GM21447 (cell line): ENCODE results near the gene CSRNP3.

Experiments used
- ATAC-seq: cut with Tn5 transposase; IDR thresholded peaks from one replicate; pipeline ENCODE4 v1.9.1; 2021; ENCODE audit not compliant: unreplicated experiment

Gene CSRNP3, protein sequence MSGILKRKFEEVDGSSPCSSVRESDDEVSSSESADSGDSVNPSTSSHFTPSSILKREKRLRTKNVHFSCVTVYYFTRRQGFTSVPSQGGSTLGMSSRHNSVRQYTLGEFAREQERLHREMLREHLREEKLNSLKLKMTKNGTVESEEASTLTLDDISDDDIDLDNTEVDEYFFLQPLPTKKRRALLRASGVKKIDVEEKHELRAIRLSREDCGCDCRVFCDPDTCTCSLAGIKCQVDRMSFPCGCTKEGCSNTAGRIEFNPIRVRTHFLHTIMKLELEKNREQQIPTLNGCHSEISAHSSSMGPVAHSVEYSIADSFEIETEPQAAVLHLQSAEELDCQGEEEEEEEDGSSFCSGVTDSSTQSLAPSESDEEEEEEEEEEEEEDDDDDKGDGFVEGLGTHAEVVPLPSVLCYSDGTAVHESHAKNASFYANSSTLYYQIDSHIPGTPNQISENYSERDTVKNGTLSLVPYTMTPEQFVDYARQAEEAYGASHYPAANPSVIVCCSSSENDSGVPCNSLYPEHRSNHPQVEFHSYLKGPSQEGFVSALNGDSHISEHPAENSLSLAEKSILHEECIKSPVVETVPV

DNA sequence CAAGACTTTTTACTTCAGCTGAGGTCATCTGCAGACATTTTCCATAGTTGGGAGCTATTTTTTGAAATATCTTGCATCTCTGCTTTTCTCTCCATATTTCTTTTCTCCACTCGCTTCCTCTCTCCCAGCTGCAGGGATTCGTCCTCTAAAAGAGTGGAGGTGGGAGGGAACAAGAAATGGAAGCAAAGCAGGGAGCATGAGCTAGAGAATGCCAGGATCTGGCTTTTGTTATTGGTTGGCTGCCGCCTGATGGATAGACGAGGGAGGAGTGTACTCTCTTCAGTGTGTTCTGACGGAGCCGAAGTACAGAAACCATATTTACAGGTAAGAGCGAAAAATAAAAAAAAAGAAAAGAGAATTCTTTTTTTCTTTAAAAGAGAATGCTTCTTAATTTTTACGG, at the start of gene CSRNP3:
Gene CSRNP3, plus strand, starts transcription at position 282 of the 400 bp plus-strand sequence. CDS start 125,368 bp downstream, outside the sequence.
- ATAC-seq = no peak

DNA sequence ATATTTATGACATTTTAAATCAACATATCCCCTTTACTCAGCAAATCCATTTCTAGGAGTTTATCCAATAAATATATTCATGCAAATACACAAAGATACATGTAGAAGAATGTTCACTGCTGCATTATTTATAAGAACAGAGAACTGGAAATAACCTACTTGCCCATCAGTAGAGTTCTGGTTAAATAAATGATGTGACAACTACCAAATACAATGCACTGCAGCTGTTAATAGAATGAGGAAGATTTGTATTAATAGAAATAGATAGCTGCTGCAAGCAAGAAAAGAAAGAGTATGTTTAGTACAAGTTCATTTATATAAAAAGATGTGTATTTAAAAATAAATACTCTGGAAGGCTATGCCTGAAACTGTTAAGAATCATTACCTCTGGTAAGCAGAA, 49.3 kb upstream of the CSRNP3 start:
- no peak for ATAC-seq

DNA sequence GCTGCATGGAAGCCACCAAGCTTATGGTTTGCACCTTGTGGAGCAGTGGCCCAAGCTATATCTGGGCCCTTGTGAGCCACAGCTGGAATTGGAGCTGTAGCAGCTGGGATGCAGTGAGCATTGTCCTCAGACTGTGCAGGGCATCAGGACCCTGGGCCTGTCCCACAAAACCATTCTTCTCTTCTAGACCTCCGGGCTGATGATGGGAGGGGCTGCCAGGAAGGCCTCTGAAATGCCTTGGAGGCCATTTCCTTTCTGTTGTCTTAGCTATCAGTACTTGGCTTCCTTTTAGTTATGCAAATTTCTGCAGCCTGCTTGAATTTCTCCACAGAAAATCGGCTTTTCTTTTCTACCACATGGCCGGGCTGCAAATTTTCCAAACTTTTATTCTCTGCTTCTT, 46.4 kb upstream of the CSRNP3 start:
- ATAC-seq = no peak

DNA sequence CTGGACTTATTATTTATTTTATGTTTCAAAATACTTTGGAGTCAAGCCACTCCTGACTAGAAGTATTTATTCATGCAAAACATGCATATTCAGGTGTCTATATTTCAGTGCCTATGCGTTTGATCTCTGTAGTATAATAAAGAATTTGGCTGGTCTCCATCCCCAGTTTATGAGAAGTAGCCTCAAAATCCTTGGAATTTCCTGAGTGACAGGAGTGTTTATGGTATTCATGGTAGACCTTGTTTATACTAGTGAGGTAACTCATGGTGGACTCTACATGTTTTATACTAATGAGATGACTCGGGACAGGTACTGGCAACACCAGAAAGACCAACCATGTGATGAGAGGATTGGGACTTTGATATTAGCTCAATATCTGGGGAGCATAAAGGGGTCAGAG, 43.9 kb upstream of the CSRNP3 start:
- ATAC-seq = no peak

DNA sequence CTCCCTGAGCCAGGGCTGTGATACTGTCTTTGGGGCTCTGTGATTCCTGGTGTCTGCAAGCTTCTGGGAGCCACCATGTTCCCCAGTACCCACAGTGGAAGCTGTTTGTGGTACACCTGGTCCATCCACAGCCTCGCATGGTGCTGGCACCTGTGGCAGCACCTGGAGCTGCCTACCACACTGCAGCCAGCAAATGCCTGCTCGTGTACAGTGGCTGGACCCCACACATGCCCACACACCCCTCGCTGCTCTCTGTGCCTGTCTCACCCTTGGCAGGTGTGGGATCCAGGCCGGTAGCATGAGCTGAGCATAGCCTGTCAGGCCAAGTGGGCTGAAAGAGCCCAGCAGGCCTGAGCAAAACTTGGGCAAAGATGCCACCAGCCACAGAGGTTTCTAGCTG, 41.8 kb upstream of the CSRNP3 start:
- ATAC-seq = no peak

DNA sequence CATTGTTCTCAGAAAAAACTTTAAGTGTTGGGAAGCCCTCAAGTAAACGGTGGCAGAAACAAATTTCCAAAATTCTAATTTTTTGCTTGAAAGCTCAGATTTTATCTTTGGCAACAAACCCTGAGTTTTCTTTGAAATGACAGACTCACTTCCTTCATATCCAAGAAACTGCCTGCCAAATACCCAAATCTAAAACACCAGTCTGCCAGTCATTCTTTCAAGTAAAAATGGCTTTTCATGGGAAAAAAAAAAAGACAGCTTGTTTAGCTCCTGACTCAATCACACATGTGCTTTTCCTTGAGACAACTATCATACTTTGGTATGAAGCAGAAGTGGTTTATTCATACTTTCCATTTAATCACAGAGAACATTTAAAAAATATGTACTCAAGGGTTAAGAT, 40.6 kb upstream of the CSRNP3 start:
- no peak for ATAC-seq

DNA sequence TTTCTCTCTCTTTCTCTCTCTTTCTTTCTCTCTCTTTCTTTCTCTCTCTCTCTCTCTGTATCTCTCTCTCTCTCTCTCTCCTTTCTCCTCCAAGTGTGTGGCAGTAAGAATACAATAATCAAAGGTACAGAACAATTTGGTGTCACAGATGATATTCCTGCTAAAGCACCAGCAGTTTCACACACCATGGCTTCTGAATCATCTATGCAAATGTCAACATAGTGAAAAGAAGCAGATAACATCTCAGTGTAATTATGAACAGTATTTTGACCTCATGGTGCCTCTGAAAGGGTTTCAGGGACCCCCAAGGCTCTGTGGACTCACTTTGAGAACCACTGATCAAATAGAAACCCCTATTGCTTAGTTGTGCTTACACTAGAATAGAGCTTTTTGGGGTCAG, 38.5 kb upstream of the CSRNP3 start:
- ATAC-seq = no peak

DNA sequence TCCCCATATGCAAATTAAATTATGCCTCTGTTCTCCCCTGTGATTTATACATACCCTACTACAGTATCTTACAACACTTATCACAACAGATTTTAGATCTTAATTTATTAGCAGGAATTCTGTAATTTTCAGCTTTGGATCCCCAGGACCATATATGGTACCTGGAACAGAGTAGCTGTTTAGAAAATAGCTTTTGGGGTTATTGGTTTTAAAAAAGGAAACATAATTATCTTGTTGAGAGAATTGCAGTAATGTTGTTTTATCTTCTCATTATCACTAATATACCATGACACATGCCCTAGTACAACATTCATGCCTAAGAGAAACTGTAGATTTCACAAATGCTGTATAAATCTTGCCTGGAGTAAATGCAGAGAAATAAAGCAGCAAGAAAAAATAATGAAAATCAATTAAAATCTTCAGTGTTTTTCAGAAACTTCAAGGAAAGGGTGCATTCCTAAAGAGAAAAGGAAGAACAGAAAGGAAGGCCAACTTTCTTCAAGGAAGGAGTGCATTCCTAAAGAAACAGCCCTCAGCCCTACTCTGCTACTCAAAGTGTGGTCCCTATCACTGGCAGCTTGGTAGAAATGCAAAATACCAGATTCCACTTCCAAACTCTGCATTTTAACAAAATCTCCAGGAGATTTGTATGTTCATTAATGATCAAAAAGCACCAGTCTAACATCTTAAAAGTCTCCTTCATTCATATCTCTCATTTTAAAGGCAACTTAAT, 37.1 kb upstream of the CSRNP3 start:
- no peak for ATAC-seq

DNA sequence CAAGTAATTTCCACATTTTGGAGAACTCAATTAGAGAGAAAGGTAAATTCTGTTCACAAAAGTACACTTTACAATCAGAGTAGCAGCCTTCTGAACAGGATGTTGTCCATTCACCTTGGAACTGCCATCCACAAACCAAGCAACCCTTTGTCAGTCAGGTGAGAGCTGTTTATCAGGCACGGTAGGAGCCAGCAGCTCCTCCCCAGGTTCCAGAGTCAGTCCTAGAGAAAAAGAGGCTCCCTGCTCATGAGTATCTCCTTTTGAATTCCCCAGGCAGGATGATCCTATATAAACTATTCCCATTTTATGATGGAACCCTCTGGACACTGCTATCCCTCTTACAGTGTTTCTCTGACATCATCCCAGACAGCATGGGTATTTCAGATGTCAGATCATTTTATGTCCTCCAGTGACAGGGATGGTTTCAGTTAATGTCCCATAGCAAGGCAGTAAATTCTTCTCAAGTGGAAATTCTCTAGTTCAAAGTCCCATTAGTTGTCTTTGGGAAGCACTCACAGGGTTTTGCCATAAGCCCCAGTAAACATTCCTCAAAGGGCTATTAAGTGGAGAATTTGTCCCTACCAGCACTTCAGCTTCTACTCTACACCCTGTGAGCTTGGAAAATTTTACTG, 34.5 kb upstream of the CSRNP3 start:
- ATAC-seq = no peak

DNA sequence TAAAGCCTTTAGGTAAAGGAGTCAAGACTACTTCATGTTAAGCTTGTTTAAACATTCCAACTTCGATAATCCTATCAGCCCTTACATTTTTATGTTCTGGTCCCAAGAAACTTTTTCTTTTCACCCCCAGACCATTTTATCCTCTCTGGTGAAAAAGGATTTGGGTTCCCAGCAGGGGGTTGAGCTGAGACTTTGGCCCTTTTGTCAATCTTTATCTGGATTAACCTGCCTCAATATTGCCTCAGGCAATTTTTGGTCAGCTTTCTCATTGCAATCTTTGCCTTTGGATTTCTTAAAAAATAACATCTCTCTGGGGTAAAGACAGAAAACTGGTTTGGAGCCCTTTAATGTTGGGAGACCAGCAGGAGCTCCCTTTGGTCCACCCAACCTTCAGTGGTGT, 33.9 kb upstream of the CSRNP3 start:
- no peak for ATAC-seq

DNA sequence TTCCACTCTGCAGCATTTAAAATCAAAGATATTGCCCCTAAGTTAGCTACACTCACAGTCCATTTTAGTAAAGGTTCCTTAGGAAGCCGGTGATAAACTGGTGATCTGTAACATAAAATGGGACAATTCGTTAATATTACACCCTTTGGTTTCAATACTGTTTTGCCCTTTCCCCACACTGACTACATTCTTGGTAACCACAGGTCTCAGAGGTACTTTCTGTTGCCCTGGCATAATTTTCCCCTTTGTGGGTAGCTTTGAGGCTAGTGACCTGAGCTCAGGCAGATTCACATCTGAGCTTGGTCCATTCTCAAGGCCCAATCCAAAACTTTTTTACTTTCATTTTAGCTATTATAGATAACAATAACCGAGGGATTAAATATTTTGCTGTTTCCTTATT, 32.9 kb upstream of the CSRNP3 start:
- no peak for ATAC-seq

DNA sequence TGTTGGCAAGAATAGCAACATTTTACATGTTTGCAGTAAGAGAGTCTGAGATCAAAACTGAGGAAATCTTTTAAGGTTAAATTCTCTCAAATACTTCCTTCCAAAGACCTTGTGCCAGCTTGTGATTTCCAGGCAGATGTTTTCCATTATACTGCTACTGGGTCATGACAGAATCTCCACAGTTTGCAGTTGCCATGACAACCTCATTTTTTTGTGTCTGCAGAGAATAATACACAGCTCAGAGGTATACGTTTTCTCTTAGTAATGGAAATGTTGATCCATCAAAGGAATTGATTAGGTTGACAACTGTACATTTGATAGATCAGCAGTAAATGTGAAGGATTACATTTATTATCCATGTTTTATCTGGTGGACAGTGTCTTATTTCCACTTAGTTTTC, 29.1 kb upstream of the CSRNP3 start:
- no peak for ATAC-seq

DNA sequence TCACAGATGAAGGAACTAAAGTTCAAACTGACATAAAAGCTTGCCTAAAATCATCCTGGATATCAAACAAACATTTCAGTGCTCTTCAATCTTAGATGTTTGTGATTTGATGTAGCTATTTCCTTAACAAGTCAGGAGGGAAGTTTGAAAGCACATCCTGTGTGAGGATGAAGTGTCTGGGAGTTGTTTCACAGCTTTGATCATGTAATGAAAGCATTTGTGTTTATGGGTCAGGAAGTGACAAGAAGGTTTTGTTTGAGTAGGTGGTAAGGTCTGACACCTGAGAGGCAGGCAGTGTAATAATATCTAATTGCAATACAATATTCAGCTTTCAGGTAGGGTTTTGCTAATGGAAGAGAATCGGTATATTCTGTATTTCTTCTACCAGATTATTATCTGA, 26.0 kb upstream of the CSRNP3 start:
- ATAC-seq = no peak

DNA sequence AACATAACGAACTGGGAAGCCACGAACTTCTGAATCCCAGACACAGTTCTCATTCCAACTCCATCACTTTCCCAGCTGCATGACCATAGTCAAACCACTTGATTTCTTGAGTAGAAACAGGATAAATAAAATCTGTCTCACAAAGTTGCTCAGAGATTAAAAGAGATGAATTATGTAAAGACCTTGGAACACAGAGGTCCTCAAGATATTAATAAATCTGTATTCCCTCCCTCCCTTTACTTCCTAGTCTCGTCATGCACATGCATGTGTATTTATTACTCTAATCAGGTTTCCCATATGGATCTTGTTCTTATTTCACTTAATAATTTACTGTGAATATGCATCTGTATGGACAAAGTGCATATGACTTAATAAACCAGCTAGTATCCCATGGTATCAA, 21.1 kb upstream of the CSRNP3 start:
- ATAC-seq = no peak

DNA sequence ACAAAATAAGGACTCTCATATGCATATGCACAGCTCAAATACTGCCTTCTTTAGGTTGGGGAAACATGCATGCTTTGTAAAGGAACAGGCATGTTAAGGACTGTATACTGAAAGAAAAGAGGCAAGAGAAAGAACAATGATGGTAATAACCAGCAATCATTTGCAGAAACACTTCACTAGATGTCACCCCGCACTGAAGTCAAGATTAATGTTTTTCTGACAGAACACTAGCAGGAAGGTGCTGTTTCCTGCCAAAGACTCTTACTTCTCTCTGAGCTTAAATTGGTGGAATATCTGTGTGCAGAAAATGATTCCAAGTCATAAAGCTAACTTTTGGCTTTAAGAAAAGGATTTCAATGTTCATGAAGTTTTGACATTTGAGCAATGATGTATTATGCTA, 19.3 kb upstream of the CSRNP3 start:
- no peak for ATAC-seq

DNA sequence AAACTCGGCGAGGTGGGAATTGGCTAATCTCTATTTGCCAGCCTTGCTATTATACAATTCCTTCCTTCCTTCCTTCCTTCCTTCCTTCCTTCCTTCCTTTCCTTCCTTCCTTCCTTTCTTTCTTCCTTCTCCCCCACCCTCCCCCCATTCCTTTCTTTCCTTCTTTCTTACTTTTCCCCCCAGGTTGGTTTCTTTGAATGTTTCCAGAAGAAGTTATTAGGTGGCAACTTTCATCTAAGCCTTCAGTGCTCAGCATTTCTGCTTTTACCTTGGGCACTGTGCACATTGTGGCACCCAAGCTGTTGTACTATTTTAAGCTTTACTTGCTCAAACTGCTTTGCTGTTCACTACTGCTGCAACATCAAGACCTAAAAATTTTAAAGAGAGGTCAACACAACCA, 17.2 kb upstream of the CSRNP3 start:
- no peak for ATAC-seq

DNA sequence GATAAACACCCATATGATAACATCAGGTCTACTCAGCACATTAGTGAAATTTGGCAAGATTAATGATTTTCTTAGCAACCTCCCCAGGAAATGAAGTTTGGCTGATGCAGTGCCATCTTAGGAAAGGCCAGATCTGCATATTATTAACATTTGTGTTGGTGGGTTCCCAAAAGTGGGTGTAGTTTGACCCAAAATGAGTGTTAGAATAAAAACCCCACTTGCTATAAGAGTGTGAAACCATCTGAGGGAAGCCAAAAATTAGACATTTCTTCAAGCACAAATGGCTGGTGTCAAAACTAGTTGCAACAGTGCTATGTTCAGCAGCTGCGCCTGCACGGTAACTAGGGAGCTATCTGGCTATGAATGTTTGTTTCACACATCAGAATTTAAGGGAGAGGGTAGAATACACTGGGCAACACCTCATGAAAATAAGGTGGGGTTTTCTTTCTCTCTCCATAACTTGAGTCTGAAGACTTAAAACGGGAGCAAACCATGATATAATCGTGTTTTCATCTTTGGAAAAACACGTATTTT, 15.9 kb upstream of the CSRNP3 start:
- ATAC-seq = no peak

DNA sequence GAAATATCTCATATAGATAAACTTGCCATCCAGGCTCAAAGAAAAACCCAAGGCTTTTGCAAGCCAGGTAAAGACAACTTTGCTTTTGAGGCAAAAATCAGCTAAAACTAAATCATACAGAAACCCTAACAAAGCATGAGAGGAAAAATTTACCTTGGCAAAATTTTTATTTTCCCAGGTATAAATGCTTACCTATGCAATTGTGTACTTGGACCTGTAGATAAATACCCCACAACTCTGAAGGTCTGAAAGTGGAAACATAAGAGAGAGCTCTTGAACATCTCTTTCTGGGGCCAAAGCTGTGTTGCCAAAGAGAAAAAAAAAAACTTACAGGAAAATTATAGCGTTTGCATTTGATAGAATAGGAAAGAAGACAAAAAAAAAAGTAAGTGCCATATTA, 14.6 kb upstream of the CSRNP3 start:
- no peak for ATAC-seq

DNA sequence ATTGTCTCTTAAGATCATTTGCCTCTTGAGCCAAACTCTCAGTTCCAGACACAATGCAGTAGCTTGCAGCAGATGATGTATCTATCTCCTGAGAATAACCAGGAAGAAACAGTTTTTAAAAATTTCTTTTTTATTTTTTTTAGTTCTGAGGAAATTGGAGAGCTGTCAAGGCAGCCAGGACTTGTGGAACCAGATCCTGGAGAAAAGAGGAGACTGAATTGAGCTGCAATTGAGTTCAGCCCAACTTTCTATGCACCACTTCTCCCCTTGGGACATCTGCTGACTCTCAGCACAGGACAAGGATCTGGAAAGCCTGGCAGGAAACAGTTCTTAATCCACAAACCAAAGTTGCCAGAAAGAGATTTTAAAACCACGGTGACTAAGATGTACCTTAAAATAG, 13.5 kb upstream of the CSRNP3 start:
- no peak for ATAC-seq

DNA sequence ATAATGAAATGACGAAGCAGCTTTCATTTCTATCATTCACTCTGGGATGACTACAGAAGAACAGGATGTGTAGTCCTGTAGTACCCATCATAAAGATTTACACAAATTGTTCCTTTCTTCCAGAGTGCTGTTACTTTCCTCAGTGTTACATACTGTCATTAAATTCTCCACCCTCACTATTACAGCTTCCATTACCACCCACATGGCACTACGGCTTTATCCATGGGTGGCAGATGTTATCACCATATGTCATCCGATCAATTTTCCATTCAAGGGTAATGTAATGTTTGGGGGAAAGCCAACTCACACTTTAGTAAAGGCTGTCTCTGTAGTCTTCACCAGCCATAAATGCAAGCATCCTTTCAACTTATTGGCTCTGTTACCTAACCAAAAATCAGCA, 7.1 kb upstream of the CSRNP3 start:
- no peak for ATAC-seq

DNA sequence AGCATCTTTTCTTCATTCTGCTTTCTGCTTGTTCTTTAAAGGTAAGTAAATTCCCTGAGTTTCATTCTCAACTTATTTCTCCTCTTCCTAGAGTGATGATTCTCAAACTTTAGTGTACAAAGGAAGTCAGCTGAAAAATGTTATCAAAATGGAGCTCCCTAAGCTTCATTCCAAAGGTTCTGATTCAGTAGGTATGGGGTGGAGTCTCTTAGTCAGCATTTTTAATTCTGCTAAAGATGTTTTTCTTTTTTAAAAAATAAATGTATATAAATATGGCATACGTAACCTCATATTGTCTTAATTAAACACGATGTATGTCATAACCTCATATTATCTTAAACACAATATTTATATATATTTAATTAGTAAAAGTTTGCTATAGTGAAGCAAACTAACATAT, 3.1 kb upstream of the CSRNP3 start:
- ATAC-seq = no peak

DNA sequence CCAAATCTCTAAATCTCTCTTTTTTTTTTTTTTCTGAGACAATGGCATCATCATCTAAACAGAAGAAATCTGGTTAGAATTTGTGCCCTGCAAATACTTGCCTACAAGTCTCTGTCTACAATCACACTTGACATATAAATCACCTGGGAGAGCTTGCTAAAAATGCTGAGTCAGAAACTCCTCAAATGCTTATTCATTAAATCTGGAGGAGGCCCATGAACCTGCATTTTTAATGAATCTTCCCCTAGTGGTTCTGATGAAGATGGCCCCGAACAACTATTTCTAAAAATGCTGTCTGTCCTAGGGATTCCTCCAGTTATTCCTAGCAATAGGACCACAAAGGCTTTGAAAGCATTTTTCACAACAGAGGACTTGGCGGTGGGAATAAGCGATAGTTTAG, 1.6 kb upstream of the CSRNP3 start:
- ATAC-seq = no peak
